CD8-positive, alpha-beta memory T cell (primary cell): ENCODE data around the gene HPGD. TPM values are rescaled to one million over a fixed set of nuclear protein-coding genes. Genes with fewer than 3 reads are reported as not detected.
A peak's percentile ranks its signal among the peaks of the same experiment; 100 is the strongest.

Source experiments
- CTCF ChIA-PET: fragments of 350-600 bp; sonication (Branson Sonifier 250); formaldehyde crosslinking; loops from one replicate; lab custom pipeline; 2021; ENCODE audit warnings: antibody characterized with exemption; lab: Charles Lee
- POLR2A ChIA-PET: fragments of 350-600 bp; sonication (Branson Sonifier 250); formaldehyde crosslinking; loops from one replicate; lab custom pipeline; 2021; ENCODE audit warnings: antibody characterized with exemption; lab: Charles Lee
- DNase-seq, 5 donors: peaks; one replicate each; pipeline versions ENCODE4 v3.0.0 to v3.0.0-alpha.2; 2020 to 2022; ENCODE audit warnings: mixed read lengths in 1 of 5
- H3K27ac ChIP-seq: one replicate; pipeline ENCODE4 v1.7.0; 2013; ENCODE audit warnings: low read depth, mild to moderate bottlenecking, low read length, moderate library complexity
- H3K27me3 ChIP-seq: 2 replicates; pipeline ENCODE4 v1.7.0; 2013; ENCODE audit warnings: low read length, mild to moderate bottlenecking; ENCODE audit not compliant: insufficient read depth, poor library complexity, severe bottlenecking
- H3K36me3 ChIP-seq: 2 replicates; pipeline ENCODE4 v1.7.0; 2013; ENCODE audit warnings: mild to moderate bottlenecking, low read length, moderate library complexity; ENCODE audit not compliant: insufficient read depth
- H3K4me1 ChIP-seq: 2 replicates; pipeline ENCODE4 v1.7.0; 2013; ENCODE audit warnings: mild to moderate bottlenecking, low read length, moderate library complexity; ENCODE audit not compliant: insufficient read depth
- H3K4me3 ChIP-seq: 2 replicates; pipeline ENCODE4 v1.7.0; 2013; ENCODE audit warnings: mild to moderate bottlenecking, low read length
- H3K9me3 ChIP-seq: 2 replicates; pipeline ENCODE4 v1.7.0; 2013; ENCODE audit warnings: mild to moderate bottlenecking, low read length
- H3K27ac Mint-ChIP-seq, 8 donors: one replicate each; pipeline ENCODE4 v1.8.0; 2020 to 2021; ENCODE audit warnings: mixed read lengths in 8 of 8, mild to moderate bottlenecking in 6 of 8, inconsistent platforms in 3 of 8, moderate library complexity in 3 of 8
- H3K27me3 Mint-ChIP-seq, 2 donors: one replicate each; pipeline ENCODE4 v1.8.0; 2020 to 2021; ENCODE audit warnings: mixed read lengths in 2 of 2, mild to moderate bottlenecking in 1 of 2, moderate library complexity in 1 of 2
- H3K36me3 Mint-ChIP-seq, 3 donors: one replicate each; pipeline ENCODE4 v1.8.0; 2020 to 2021; ENCODE audit warnings: mixed read lengths in 3 of 3, inconsistent platforms in 1 of 3, mild to moderate bottlenecking in 1 of 3
- H3K4me1 Mint-ChIP-seq, 3 donors: one replicate each; pipeline ENCODE4 v1.8.0; 2020 to 2021; ENCODE audit warnings: mixed read lengths in 3 of 3, inconsistent platforms in 1 of 3, mild to moderate bottlenecking in 1 of 3
- H3K4me3 Mint-ChIP-seq, 7 donors: one replicate each; pipeline ENCODE4 v1.8.0; 2020 to 2021; ENCODE audit warnings: mixed read lengths in 7 of 7, mild to moderate bottlenecking in 6 of 7, moderate library complexity in 4 of 7, inconsistent platforms in 2 of 7
- H3K9me3 Mint-ChIP-seq, 5 donors: one replicate each; pipeline ENCODE4 v1.8.0; 2020 to 2022; ENCODE audit warnings: mixed read lengths in 5 of 5, mild to moderate bottlenecking in 3 of 5, moderate library complexity in 2 of 5, inconsistent platforms in 1 of 5
- polyA plus RNA-seq: library from polyadenylated mRNA; unstranded; fragments of 300-500 nt; fragmentation: Illumina TruSeq; gene quantifications from one replicate; pipeline ENCODE4 v1.2.3, GENCODE V29; 2021
- total RNA-seq, 2 experiments: library from RNA; stranded (reverse); gene quantifications; one replicate each; pipeline ENCODE4 v1.2.3, GENCODE V29; 2021

Gene HPGD
- total and polyA plus RNA-seq, 3 experiments from 2014 or later: 1.4 to 18.2 (median 1.6) TPM

- CTCF ChIA-PET: no interaction called here
- POLR2A ChIA-PET: no interaction called here
- Mint-ChIP-seq H3K4me1 (no peaks in the 10 kb centered on the region), H3K27ac (no peak overlapping the region), H3K36me3 (peaks cover 0 to 3% (median 0%) of the 10 kb centered on the region in 3 donors), H3K4me3 (no peak overlapping the region), H3K27me3 (no peaks in the 10 kb centered on the region), H3K9me3 (peaks cover 0 to 2% (median 0%) of the 10 kb centered on the region in 5 donors)
- DNase-seq: no peak
- H3K4me1 ChIP-seq: no peaks in the 10 kb centered on the region
- H3K9me3 ChIP-seq: no peaks in the 10 kb centered on the region
- no peaks in the 10 kb centered on the region for H3K27me3 ChIP-seq
- no peak overlapping the region for H3K4me3 ChIP-seq
- no peaks in the 10 kb centered on the region for H3K36me3 ChIP-seq
- H3K27ac ChIP-seq: no peak overlapping the region
These were observed 16.0 kb upstream of the HPGD start for GRCh38 chr4:174538123-174538875.

- Histone ChIP-seq H3K27ac (no peak overlapping the region), H3K4me3 (no peak overlapping the region), H3K36me3 (no peaks in the 10 kb centered on the region), H3K4me1 (no peaks in the 10 kb centered on the region), H3K27me3 (no peaks in the 10 kb centered on the region), H3K9me3 (no peaks in the 10 kb centered on the region)
- Mint-ChIP-seq H3K9me3 (peaks cover 0 to 2% (median 0%) of the 10 kb centered on the region in 5 donors), H3K4me1 (no peaks in the 10 kb centered on the region), H3K27me3 (no peaks in the 10 kb centered on the region), H3K36me3 (peaks cover 0 to under 1% (median 0%) of the 10 kb centered on the region in 3 donors), H3K4me3 (no peak overlapping the region), H3K27ac (no peak overlapping the region)
- no peak for DNase-seq
- ChIA-PET POLR2A (no interaction called here), CTCF (no interaction called here)
These were observed 15.3 kb upstream of the HPGD start for GRCh38 chr4:174537634-174538033.

DNA sequence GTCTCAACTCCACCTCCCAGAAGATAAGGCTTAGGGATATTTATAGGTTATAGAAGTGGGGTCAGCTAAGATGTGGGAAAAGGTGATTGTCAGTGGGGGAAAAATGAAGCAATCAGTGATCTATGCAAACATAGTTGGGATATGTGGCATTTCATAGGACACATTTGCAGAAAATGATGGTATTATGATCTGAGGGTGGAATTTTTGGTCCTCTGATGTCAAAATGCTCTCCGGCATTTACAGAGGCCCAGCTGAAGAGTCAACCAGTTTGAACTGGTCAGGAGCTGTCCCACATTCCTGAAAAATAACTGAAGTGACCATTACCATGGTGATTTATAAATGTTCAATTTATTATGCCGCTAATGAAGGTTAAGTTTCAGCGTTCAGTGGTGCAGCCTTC, 12.2 kb upstream of the HPGD start:
- ChIA-PET CTCF (interaction anchor here (0.8 kb wide), 1 partner anchor 11 kb away, joined by 4 read pairs; no protein-coding TSS in a partner anchor), POLR2A (no interaction called here)
- no peaks in the 10 kb centered on the region for H3K9me3 ChIP-seq

DNA sequence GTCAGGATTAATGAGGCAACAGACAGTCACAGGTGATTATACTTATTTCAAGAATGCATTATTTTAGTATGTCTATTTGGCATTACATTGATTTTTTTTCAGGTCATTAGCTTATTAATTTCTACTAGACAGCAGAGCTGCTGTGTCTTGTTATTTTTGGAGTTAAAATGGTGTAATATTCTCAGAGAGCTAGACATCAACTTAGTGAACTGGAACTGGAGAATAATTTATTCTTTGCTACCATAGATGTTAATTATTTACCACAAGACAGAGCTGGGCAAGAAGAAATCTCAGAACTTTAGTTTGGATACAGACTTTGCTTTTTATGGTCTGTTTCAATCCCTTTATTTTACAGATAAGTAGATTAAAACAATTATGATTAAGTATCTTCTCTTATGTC, 10.2 kb upstream of the HPGD start:
- Mint-ChIP-seq H3K27ac (peak overlapping the region in 1 of 8 donors; percentile 12), H3K4me3 (no peak overlapping the region), H3K4me1 (no peaks in the 10 kb centered on the region), H3K36me3 (peaks cover 0 to 4% (median 0%) of the 10 kb centered on the region in 3 donors), H3K9me3 (peaks cover 0 to 2% (median 0%) of the 10 kb centered on the region in 5 donors), H3K27me3 (peaks cover 0 to 2% of the 10 kb centered on the region in 2 donors)
- DNase-seq: no peak
- no peaks in the 10 kb centered on the region for H3K27me3 ChIP-seq
- no peaks in the 10 kb centered on the region for H3K9me3 ChIP-seq
- H3K4me1 ChIP-seq: no peaks in the 10 kb centered on the region
- CTCF ChIA-PET: no interaction called here
- H3K36me3 ChIP-seq: no peaks in the 10 kb centered on the region
- H3K27ac ChIP-seq: no peak overlapping the region
- POLR2A ChIA-PET: no interaction called here
- H3K4me3 ChIP-seq: no peak overlapping the region

More for the DNA sequence above, 12.2 kb upstream of the HPGD start:
- peaks cover 0 to 4% (median 0%) of the 10 kb centered on the region in 3 donors for H3K36me3 Mint-ChIP-seq
- H3K4me1 Mint-ChIP-seq: no peaks in the 10 kb centered on the region
- Histone ChIP-seq H3K27me3 (no peaks in the 10 kb centered on the region), H3K27ac (no peak overlapping the region), H3K4me1 (no peaks in the 10 kb centered on the region), H3K36me3 (no peaks in the 10 kb centered on the region), H3K4me3 (no peak overlapping the region)
- H3K9me3 Mint-ChIP-seq: peaks cover 0 to 2% (median 0%) of the 10 kb centered on the region in 5 donors
- no peak overlapping the region for H3K27ac Mint-ChIP-seq
- no peak for DNase-seq
- H3K4me3 Mint-ChIP-seq: no peak overlapping the region
- peaks cover 0 to 2% of the 10 kb centered on the region in 2 donors for H3K27me3 Mint-ChIP-seq

- Histone ChIP-seq H3K9me3 (no peaks in the 10 kb centered on the region), H3K4me1 (no peaks in the 10 kb centered on the region), H3K27ac (no peak overlapping the region), H3K27me3 (no peaks in the 10 kb centered on the region), H3K4me3 (no peak overlapping the region), H3K36me3 (no peaks in the 10 kb centered on the region)
- peaks cover 0 to 2% of the 10 kb centered on the region in 2 donors for H3K27me3 Mint-ChIP-seq
- no peak for DNase-seq
- H3K36me3 Mint-ChIP-seq: peaks cover 0 to 4% (median 0%) of the 10 kb centered on the region in 3 donors
- ChIA-PET CTCF (no interaction called here), POLR2A (no interaction called here)
- no peak overlapping the region for H3K27ac Mint-ChIP-seq
- no peaks in the 10 kb centered on the region for H3K4me1 Mint-ChIP-seq
- peaks cover 0 to 2% (median 0%) of the 10 kb centered on the region in 5 donors for H3K9me3 Mint-ChIP-seq
- no peak overlapping the region for H3K4me3 Mint-ChIP-seq
These were observed 9.2 kb upstream of the HPGD start for GRCh38 chr4:174531486-174531885.

DNA sequence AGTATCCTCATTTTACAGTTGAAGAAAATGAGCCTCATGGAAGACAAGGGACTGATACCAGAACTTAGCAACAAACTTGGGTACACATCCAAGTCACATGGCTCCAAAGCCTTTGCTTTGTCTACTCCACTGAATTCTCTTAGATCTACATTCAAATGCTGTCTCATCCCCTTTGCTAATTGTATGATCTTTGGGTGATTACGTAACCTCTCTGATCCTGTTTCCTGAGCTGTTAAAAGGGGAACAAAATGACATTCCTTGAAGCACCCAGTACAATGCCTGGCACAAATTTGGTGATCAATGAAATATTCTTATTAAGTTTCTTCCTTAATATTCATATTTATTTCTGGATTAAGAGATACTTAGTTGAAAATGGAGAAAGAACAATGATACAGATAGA, 5.9 kb upstream of the HPGD start:
- Mint-ChIP-seq H3K4me3 (no peak overlapping the region), H3K27ac (no peak overlapping the region), H3K9me3 (peaks cover 0 to 2% (median 0%) of the 10 kb centered on the region in 5 donors), H3K36me3 (peaks cover 0 to 4% (median 0%) of the 10 kb centered on the region in 3 donors), H3K27me3 (peaks cover 9 to 11% of the 10 kb centered on the region in 2 donors), H3K4me1 (peaks cover 0 to 5% (median 2%) of the 10 kb centered on the region in 3 donors)
- no peak overlapping the region for H3K4me3 ChIP-seq
- no peaks in the 10 kb centered on the region for H3K4me1 ChIP-seq
- H3K27me3 ChIP-seq: no peaks in the 10 kb centered on the region
- CTCF ChIA-PET: no interaction called here
- H3K36me3 ChIP-seq: no peaks in the 10 kb centered on the region
- POLR2A ChIA-PET: no interaction called here
- H3K27ac ChIP-seq: no peak overlapping the region
- no peak for DNase-seq
- no peaks in the 10 kb centered on the region for H3K9me3 ChIP-seq

- Histone ChIP-seq H3K27me3 (no peaks in the 10 kb centered on the region), H3K4me1 (no peaks in the 10 kb centered on the region), H3K4me3 (no peak overlapping the region), H3K9me3 (no peaks in the 10 kb centered on the region), H3K27ac (no peak overlapping the region), H3K36me3 (no peaks in the 10 kb centered on the region)
- ChIA-PET POLR2A (no interaction called here), CTCF (interaction anchor here (1.1 kb wide), 1 partner anchor 10 kb away, joined by 3 read pairs; no protein-coding TSS in a partner anchor)
- DNase-seq: no peak
- Mint-ChIP-seq H3K27me3 (peaks cover 12 to 21% of the 10 kb centered on the region in 2 donors), H3K9me3 (peaks cover 0 to 2% (median 0%) of the 10 kb centered on the region in 5 donors), H3K4me1 (peaks cover 5 to 11% (median 5%) of the 10 kb centered on the region in 3 donors), H3K4me3 (no peak overlapping the region), H3K36me3 (peaks cover 0 to 4% (median 0%) of the 10 kb centered on the region in 3 donors), H3K27ac (peak overlapping the region in 1 of 8 donors; percentile 55)
These were observed 4.4 kb upstream of the HPGD start for GRCh38 chr4:174526731-174527130.

- H3K4me1 Mint-ChIP-seq: peaks cover 8 to 16% (median 15%) of the 10 kb centered on the region in 3 donors
- peaks cover 10 to 31% of the 10 kb centered on the region in 2 donors for H3K27me3 Mint-ChIP-seq
- H3K4me3 Mint-ChIP-seq: peak overlapping the region in 1 of 7 donors; percentile 97
- peaks cover 0 to 7% (median 0%) of the 10 kb centered on the region in 5 donors for H3K9me3 Mint-ChIP-seq
- H3K9me3 ChIP-seq: no peaks in the 10 kb centered on the region
- no peaks in the 10 kb centered on the region for H3K4me1 ChIP-seq
- H3K36me3 Mint-ChIP-seq: peaks cover 0 to 3% (median 2%) of the 10 kb centered on the region in 3 donors
- no peak for DNase-seq
- CTCF ChIA-PET: no interaction called here
- POLR2A ChIA-PET: no interaction called here
- H3K4me3 ChIP-seq: no peak overlapping the region
- no peaks in the 10 kb centered on the region for H3K36me3 ChIP-seq
- no peak overlapping the region for H3K27ac ChIP-seq
- no peaks in the 10 kb centered on the region for H3K27me3 ChIP-seq
- no peak overlapping the region for H3K27ac Mint-ChIP-seq
These were observed 2.0 kb upstream of the HPGD start for GRCh38 chr4:174524242-174524641.
